Measurements from ENCODE around the gene GORASP1. TPM values are rescaled to one million over a fixed set of nuclear protein-coding genes. Genes with fewer than 3 reads are reported as not detected.

The GORASP1 gene
- total and polyA plus RNA-seq, 2 experiments from 2014 or later = 10.3 to 38.3 TPM

DNA sequence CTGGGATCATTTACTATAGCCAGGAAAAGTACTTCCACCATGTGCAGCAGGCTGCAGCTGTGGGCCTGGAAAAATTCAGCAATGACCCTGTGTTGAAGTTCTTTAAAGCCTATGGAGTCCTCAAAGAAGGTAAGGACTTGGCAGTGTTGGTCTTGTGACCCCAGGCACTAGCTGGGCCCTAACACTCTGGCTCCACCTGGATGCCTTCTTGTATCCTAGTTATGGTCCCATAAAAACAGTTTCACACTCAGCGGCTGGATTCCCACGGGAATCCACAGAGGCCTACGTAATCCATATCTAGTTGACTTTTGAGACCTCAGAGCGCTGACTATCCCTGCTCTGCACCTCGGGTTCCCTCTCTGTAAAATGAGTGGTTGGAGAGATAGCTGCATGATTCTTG, 1.7 kb upstream of the GORASP1 start (continued):
- TF ChIP-seq, protein P1, sequence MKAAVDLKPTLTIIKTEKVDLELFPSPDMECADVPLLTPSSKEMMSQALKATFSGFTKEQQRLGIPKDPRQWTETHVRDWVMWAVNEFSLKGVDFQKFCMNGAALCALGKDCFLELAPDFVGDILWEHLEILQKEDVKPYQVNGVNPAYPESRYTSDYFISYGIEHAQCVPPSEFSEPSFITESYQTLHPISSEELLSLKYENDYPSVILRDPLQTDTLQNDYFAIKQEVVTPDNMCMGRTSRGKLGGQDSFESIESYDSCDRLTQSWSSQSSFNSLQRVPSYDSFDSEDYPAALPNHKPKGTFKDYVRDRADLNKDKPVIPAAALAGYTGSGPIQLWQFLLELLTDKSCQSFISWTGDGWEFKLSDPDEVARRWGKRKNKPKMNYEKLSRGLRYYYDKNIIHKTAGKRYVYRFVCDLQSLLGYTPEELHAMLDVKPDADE (IDR thresholded peaks at IDR 0.05) = no peak
- TF ChIP-seq, protein P2, sequence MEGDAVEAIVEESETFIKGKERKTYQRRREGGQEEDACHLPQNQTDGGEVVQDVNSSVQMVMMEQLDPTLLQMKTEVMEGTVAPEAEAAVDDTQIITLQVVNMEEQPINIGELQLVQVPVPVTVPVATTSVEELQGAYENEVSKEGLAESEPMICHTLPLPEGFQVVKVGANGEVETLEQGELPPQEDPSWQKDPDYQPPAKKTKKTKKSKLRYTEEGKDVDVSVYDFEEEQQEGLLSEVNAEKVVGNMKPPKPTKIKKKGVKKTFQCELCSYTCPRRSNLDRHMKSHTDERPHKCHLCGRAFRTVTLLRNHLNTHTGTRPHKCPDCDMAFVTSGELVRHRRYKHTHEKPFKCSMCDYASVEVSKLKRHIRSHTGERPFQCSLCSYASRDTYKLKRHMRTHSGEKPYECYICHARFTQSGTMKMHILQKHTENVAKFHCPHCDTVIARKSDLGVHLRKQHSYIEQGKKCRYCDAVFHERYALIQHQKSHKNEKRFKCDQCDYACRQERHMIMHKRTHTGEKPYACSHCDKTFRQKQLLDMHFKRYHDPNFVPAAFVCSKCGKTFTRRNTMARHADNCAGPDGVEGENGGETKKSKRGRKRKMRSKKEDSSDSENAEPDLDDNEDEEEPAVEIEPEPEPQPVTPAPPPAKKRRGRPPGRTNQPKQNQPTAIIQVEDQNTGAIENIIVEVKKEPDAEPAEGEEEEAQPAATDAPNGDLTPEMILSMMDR (conservative IDR thresholded peaks at IDR 0.05; ENCODE audit: low read depth in 2 of 2) = no peak
- TF ChIP-seq EZH2phosphoT487 (IDR thresholded peaks at IDR 0.05; ENCODE audit: unreplicated experiment) (no peak), CREB1 (CRISPR knock-in tag; IDR thresholded peaks at IDR 0.05; ENCODE audit: low read depth) (no peak)

DNA sequence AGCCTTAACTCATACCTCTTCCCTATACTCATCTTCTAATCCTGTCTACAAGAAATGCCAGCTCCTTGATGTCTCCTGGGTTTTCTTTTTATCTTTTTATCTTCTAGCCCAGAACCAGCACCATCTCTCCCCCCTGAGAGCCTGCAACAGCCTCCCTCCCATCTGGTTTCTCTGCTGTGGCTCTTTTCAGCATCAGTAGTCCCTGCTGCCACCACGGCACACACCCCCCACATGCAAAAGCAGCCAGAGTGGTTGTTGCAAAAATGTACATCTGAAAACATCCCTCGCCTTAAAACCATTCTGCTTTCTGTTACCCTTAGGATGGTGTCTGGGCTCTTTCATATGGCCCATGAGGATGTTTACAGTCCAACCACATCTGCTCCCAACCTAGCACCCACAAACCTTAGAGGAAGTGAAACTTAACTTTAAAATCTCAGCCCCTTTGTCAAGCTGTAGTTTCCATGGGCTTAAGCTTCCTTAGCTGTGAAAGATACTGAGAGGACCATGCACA, 828 bp upstream of the GORASP1 start:
- H3K4me1 Mint-ChIP-seq = peaks cover 32% of the 10 kb centered on the region
- Histone ChIP-seq H3K4me3 (peak overlapping the region; percentile 98), H3K4me1 (ENCODE audit: insufficient read depth) (no peaks in the 10 kb centered on the region), H3K4me2 (peak overlapping the region; percentile 82), H3K27ac (ENCODE audit: low read depth) (no peak overlapping the region), H3F3A (replicated peaks; ENCODE audit: low read depth) (no peaks in the 10 kb centered on the region), H3K9me2 (ENCODE audit: insufficient read depth) (no peaks in the 10 kb centered on the region), H4K20me1 (replicated peaks; ENCODE audit: insufficient read depth) (peaks cover 7% of the 10 kb centered on the region), H2AFZ (peak overlapping the region; percentile 98), H3K36me3 (ENCODE audit: insufficient read depth) (no peaks in the 10 kb centered on the region), H3K27me3 (ENCODE audit: insufficient read depth) (no peaks in the 10 kb centered on the region), H3K79me2 (replicated peaks; ENCODE audit: insufficient read depth) (peaks cover 9% of the 10 kb centered on the region)
- H3K27me3 Mint-ChIP-seq (ENCODE audit: insufficient read depth, low read depth, poor library complexity) = peaks cover 10% of the 10 kb centered on the region
- no peaks in the 10 kb centered on the region; the same call in 1 of the 3 replicates for H3K9me3 Mint-ChIP-seq
- DNase-seq (ENCODE audit: low spot score) (no peak), ATAC-seq (no peak)
- peak overlapping the region; percentile 90 for H3K4me3 Mint-ChIP-seq
- no peaks in the 10 kb centered on the region; the same call in 1 of the 3 replicates for H3K36me3 Mint-ChIP-seq (ENCODE audit: low read depth)
- peak overlapping the region; percentile 53; the same call in 1 of the 2 replicates for H3K27ac Mint-ChIP-seq
- no peak for TF ChIP-seq EZH2 (IDR thresholded peaks at IDR 0.05; ENCODE audit: low read depth, unreplicated experiment)
- no peak for TF ChIP-seq NANOG (IDR thresholded peaks at IDR 0.05; ENCODE audit: borderline replicate concordance)
- TF ChIP-seq JUNB (IDR thresholded peaks at IDR 0.05; ENCODE audit: unreplicated experiment) = no peak
- TF ChIP-seq ZNF331 (CRISPR knock-in tag; IDR thresholded peaks at IDR 0.05; ENCODE audit: low read depth) = no peak
- no peak for TF ChIP-seq CREB1 (CRISPR knock-in tag; IDR thresholded peaks at IDR 0.05; ENCODE audit: low read depth)
- no peak for TF ChIP-seq STAT1 (IDR thresholded peaks at IDR 0.05; ENCODE audit: unreplicated experiment)
- no peak for TF ChIP-seq REST (IDR thresholded peaks at IDR 0.05; ENCODE audit: unreplicated experiment)
- TF ChIP-seq, protein P1 (IDR thresholded peaks at IDR 0.05) = no peak
- TF ChIP-seq POLR2AphosphoS5 (IDR thresholded peaks at IDR 0.05; ENCODE audit: low read depth) = no peak
- TF ChIP-seq EZH2phosphoT487 (IDR thresholded peaks at IDR 0.05; ENCODE audit: unreplicated experiment) = no peak
- TF ChIP-seq ZNF114 (CRISPR knock-in tag; IDR thresholded peaks at IDR 0.05) = no peak
- TF ChIP-seq, protein P2 (conservative IDR thresholded peaks at IDR 0.05; ENCODE audit: low read depth in 2 of 2) = no peak
